HG03064 (cell line): Measurements from ENCODE around the gene FEM1A.
"Not testable (repeated sequence)": the region's sequence is repeated elsewhere in the genome, so short reads cannot be mapped to it uniquely, and the experiment has no call there.

Experiments
- ATAC-seq: cut with Tn5 transposase; IDR thresholded peaks from one replicate; pipeline ENCODE4 v1.9.1; 2021; ENCODE audit warnings: low read depth; ENCODE audit not compliant: unreplicated experiment

Gene FEM1A

GRCh38 chr19:4772566-4772965 is 19.0 kb upstream of the FEM1A start:
- ATAC-seq = no peak

DNA sequence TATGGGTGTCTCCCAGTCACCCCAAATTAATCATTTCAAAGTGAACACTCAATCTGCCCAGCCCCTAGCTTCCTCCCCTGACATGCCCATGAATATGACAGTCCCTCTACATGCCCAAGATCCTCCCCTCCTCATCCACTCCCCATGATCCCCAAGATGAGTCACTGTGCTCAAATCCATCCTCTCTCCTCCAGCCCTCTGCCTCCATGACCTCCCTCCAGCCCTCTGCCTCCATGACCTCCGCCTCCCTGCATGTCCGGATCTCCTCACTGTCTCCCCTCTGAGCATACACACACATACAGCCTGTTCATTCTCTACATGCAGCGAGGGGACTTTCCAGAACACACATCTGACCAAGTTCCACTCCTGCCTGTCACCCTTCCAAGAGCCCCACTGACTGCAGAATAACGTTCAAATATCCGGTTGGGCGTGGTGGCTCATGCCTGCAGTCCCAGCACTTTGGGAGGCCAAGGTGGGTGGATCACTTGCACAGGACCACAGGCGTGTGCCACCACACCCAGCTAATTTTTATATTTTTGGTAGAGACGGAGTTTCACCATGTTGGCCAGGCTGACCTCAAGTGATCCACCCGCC is 18.4 kb upstream of the FEM1A start:
- no peak for ATAC-seq

DNA sequence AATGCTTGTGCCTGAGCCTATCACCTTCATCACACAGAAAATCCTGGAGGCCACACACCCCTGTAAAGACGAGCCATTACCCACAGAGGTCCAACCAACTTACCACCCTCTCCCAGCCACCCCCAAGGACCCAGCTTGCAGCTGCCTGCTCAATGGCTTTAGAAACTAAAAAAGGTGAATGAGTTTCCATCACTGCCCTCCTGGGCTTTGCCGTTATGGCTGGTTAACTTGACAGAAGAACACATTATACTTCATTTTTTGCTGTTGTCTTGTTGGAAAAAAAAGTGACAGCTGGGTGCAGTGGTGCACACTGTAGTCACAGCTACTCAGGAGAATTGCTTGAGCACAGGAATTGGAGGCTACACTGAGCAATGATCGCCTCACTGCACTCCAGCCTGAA is 17.4 kb upstream of the FEM1A start:
- no peak for ATAC-seq

- no peak for ATAC-seq
Measured at GRCh38 chr19:4775627-4776152, 15.8 kb upstream of the FEM1A start.

DNA sequence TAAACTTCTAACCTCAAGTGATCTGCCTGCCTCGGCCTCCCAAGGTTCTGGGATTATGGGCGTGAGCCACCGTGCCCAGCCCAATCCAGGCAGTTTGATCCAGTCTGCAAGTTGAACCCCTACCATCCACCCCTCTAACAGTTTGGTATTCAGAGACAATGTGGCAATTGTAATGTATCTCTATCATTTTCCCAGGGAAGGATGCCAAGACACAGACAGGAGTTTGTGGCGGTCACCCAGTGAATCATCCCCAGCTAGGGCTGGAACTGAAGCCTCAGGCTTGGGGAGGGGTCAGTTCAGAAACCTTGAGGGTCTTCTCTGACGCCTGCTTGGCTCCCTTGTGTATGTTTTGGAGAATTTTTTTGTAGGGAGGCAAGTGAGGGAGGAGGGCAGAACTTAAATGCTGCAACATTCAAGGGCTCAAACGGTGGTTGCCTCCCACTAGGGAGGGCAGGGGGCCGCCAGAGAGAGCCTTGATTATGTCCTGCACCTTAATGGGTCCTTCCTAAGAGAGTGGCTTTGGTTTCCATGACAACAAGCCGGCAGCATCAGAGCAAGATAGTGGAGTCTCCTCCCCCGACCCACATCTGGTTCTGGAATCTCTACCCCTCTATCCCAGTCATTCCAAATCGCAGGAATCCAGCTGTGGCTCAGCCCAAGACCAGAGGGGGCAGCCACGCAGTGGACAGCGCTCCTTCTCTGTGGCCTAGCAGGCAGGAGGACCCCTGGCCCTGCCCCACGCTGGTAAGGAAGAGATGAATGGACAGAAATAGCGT is 14.9 kb upstream of the FEM1A start:
- no peak for ATAC-seq

- not testable (repeated sequence) for ATAC-seq
Measured at GRCh38 chr19:4778124-4778523, 13.4 kb upstream of the FEM1A start.

DNA sequence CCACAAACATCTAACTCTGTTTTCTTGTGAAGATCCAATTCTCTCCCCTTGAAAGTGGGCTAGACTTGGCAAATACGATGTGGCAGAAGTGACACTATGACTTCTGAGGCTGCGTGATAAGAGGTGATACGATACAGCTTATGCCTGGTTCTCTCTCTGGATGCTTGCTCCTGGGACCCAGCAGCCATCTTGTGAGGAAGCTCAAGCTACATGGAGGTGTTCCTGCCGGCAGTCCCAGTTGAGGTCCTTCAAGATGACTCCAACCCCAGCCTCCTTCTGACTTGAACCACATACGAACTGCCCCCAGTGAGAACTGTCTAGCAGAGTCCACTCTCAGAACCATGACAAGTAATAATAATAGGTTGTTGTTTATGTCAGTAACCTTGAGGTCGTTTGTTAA is 10.7 kb upstream of the FEM1A start:
- ATAC-seq = no peak

DNA sequence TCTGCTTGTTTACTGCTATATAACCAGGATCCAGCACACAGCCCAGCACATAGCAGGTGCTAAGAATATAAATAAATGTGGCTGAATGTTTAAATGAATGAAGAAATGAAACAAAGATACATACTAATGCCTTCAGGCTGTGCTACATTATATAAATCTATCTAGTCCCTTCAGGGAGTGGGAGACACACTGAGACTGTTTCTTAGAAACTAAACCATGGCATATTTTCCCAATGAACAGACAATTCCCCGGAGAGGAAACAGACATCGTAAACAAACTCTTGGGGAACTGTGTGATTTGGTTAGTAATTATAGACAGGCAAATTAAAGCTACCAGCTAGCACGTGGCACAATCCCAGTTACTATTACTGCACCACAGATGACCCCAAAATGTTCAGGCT is 9.7 kb upstream of the FEM1A start:
- no peak for ATAC-seq

- not testable (repeated sequence) for ATAC-seq
Measured at GRCh38 chr19:4786412-4787016, 5.0 kb upstream of the FEM1A start.

- ATAC-seq = not testable (repeated sequence)
Measured at GRCh38 chr19:4792019-4792865, 708 bp downstream of the FEM1A start.

GRCh38 chr19:4792866-4793195 is 1.3 kb downstream of the FEM1A start:
- not testable (repeated sequence) for ATAC-seq

DNA sequence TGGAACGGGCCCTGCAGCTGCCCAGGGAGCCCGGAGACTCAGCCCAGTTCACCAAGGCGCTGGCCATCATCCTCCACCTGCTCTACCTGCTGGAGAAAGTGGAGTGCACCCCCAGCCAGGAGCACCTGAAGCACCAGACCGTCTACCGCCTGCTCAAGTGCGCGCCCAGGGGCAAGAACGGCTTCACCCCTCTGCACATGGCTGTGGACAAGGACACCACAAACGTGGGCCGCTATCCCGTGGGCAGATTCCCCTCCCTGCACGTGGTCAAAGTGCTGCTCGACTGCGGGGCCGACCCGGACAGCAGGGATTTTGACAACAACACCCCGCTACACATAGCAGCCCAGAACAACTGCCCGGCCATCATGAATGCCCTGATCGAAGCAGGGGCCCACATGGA is 1.7 kb downstream of the FEM1A start:
- ATAC-seq = not testable (repeated sequence)

DNA sequence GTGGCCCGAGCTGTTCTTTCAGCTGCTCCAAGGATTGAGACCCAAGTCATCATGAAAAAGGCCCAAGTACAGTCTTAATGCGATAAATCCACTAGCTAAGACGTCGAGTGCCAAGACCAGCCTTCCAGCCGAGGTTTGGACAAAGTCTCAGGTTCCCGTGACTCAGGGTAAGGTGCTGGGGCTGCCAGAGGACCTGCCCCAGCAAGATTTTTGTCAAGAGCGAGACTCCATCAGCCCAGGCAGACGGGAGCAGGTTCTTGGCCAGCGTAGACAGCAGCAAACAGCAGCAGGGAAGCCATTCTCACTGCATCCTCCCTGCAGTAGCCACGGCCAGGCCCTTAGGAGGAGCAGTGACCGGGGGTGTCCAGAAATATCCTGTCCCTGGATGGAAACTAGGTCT is 3.4 kb downstream of the FEM1A start:
- ATAC-seq = no peak

GRCh38 chr19:4795400-4795799 is 3.9 kb downstream of the FEM1A start:
- ATAC-seq = no peak

DNA sequence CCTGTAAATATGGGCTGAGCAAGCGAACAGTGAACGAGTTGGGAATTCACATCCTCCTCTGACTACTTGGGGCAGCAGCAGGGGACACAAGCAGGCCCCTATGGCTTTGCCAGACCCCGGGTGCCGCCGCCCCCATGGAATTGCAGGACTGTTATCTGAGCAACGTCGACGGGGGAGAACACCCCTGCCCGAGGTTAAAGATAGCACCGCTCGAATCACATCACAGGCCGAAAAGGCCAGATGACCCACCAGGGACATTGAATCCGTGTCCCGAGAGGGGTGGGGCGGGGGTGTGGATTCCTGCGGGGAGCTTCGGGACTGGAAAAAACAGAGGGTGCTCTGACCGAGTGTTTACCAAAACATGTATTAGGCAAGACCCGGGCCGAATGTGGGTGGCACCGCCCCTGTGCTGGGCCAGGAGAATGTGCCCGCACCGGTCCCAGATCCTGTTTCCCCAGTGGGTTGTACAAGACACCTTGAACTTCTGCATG is 9.1 kb downstream of the FEM1A start:
- no peak for ATAC-seq

- no peak for ATAC-seq
Measured at GRCh38 chr19:4801085-4801619, 9.6 kb downstream of the FEM1A start.

- no peak for ATAC-seq
Measured at GRCh38 chr19:4802711-4803110, 11.2 kb downstream of the FEM1A start.

- ATAC-seq = no peak
Measured at GRCh38 chr19:4803736-4804695, 12.5 kb downstream of the FEM1A start.

DNA sequence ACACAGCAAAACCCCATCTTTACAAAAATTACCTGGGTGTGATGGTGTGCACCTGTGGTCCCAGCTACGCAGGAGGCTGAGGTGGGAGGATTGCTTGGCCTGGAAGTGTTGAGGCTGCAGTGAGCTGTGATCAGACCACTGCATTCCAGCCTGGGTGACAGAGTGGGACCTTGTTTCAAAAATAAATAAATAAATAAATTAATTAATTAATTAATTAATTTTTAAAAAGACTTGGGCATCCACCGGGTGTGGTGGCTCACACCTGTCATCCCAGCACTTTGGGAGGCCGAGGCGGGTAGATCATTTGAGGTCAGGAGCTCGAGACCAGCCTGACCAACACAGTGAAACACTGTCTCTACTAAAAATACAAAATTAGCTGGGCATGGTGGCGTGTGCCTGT is 13.6 kb downstream of the FEM1A start:
- ATAC-seq = not testable (repeated sequence)
